HUDEP-2 (cell line): Measurements from ENCODE around the gene TMEM50B.
A peak's percentile ranks its signal among the peaks of the same experiment; 100 is the strongest.
"Not testable (repeated sequence)": the region's sequence is repeated elsewhere in the genome, so short reads cannot be mapped to it uniquely, and the experiment has no call there.

Experiments used
- DNase-seq, 76 experiments: peaks; one replicate each; lab custom pipeline; 2025; ENCODE audit not compliant: unreplicated experiment in 76 of 76; lab: John Stamatoyannopoulos, UW

TMEM50B gene

GRCh38 chr21:33478935-33479678 lies 667 bp downstream of the TMEM50B start:
- DNase-seq = peak in 41 of 76 experiments; percentile 9 to 77 (median 49)

GRCh38 chr21:33478182-33478581 lies 1.6 kb downstream of the TMEM50B start:
- DNase-seq = no peak

- no peak for DNase-seq
Observed at GRCh38 chr21:33477066-33477465, 2.7 kb downstream of the TMEM50B start.

GRCh38 chr21:33473344-33473743 lies 6.4 kb downstream of the TMEM50B start:
- DNase-seq = no peak

- no peak for DNase-seq
Observed at GRCh38 chr21:33470701-33471100, 9.1 kb downstream of the TMEM50B start.

GRCh38 chr21:33469183-33469582 lies 10.6 kb downstream of the TMEM50B start:
- not testable (repeated sequence) for DNase-seq

- DNase-seq = no peak
Observed at GRCh38 chr21:33461538-33462250, 18.1 kb downstream of the TMEM50B start.

- no peak for DNase-seq
Observed at GRCh38 chr21:33458861-33459260, 20.9 kb downstream of the TMEM50B start.

GRCh38 chr21:33455686-33456446 lies 23.9 kb downstream of the TMEM50B start:
- DNase-seq = no peak

GRCh38 chr21:33452362-33452761 lies 27.4 kb downstream of the TMEM50B start:
- no peak for DNase-seq

GRCh38 chr21:33451634-33452071 lies 28.1 kb downstream of the TMEM50B start:
- no peak for DNase-seq

- peak in 2 of 76 experiments; percentile 9 to 16 for DNase-seq
Observed at GRCh38 chr21:33449616-33450015, 30.2 kb downstream of the TMEM50B start.

GRCh38 chr21:33446620-33447019 lies 33.2 kb downstream of the TMEM50B start:
- DNase-seq = not testable (repeated sequence)

GRCh38 chr21:33444499-33444898 lies 35.3 kb downstream of the TMEM50B start:
- DNase-seq = no peak

GRCh38 chr21:33443194-33443593 lies 36.6 kb downstream of the TMEM50B start:
- no peak for DNase-seq

GRCh38 chr21:33441489-33442477 lies 38.0 kb downstream of the TMEM50B start:
- peak in 28 of 76 experiments; percentile 9 to 43 (median 29) for DNase-seq

GRCh38 chr21:33437140-33437539 lies 42.6 kb downstream of the TMEM50B start:
- no peak for DNase-seq

GRCh38 chr21:33434770-33435360 lies 44.9 kb downstream of the TMEM50B start:
- peak in 10 of 76 experiments; percentile 11 to 48 (median 20) for DNase-seq

GRCh38 chr21:33433425-33434114 lies 46.2 kb downstream of the TMEM50B start:
- no peak for DNase-seq
